Measurements from ENCODE around the gene SERPINF2.
"Not testable (repeated sequence)": the region's sequence is repeated elsewhere in the genome, so short reads cannot be mapped to it uniquely, and the experiment has no call there.

Gene SERPINF2

GRCh38 chr17:1767358-1767757, 24.7 kb downstream of the SERPINF2 start:
- H3K36me3 ChIP-seq (ENCODE audit: control insufficient read depth in 1 of 2, insufficient read depth in 2 of 2, low read length in 2 of 2): no peaks in the 10 kb centered on the region
- H3K27me3 ChIP-seq (ENCODE audit: low read depth, low read length): no peaks in the 10 kb centered on the region
- no peaks in the 10 kb centered on the region for H3K9me3 ChIP-seq (ENCODE audit: control insufficient read depth in 1 of 2, low read length in 2 of 2)
- peaks cover 3 to 8% of the 10 kb centered on the region in 2 donors for H3K4me1 ChIP-seq (ENCODE audit: control insufficient read depth in 1 of 2, insufficient read depth in 2 of 2, low read length in 2 of 2)
- no peak overlapping the region for H3K27ac ChIP-seq (ENCODE audit: low read length)
- H3K4me3 ChIP-seq (ENCODE audit: low read depth in 1 of 2, low read length in 2 of 2): no peak overlapping the region

- Histone ChIP-seq H3K4me1 (ENCODE audit: control insufficient read depth in 1 of 2, insufficient read depth in 2 of 2, low read length in 2 of 2) (no peaks in the 10 kb centered on the region), H3K36me3 (ENCODE audit: control insufficient read depth in 1 of 2, insufficient read depth in 2 of 2, low read length in 2 of 2) (no peaks in the 10 kb centered on the region), H3K4me3 (ENCODE audit: low read depth in 1 of 2, low read length in 2 of 2) (no peak overlapping the region), H3K27me3 (ENCODE audit: low read depth, low read length) (no peaks in the 10 kb centered on the region), H3K27ac (ENCODE audit: low read length) (no peak overlapping the region), H3K9me3 (ENCODE audit: control insufficient read depth in 1 of 2, low read length in 2 of 2) (no peaks in the 10 kb centered on the region)
Observed at GRCh38 chr17:1769822-1770477, 27.3 kb downstream of the SERPINF2 start.

GRCh38 chr17:1773000-1773695, 30.5 kb downstream of the SERPINF2 start:
- H3K27me3 ChIP-seq (ENCODE audit: low read depth, low read length); H3K4me1 ChIP-seq (ENCODE audit: control insufficient read depth in 1 of 2, insufficient read depth in 2 of 2, low read length in 2 of 2); H3K27ac ChIP-seq (ENCODE audit: low read length); H3K4me3 ChIP-seq (ENCODE audit: low read depth in 1 of 2, low read length in 2 of 2); H3K9me3 ChIP-seq (ENCODE audit: control insufficient read depth in 1 of 2, low read length in 2 of 2): not testable (repeated sequence)
- H3K36me3 ChIP-seq (ENCODE audit: control insufficient read depth in 1 of 2, insufficient read depth in 2 of 2, low read length in 2 of 2): peaks cover 0 to 20% of the 10 kb centered on the region in 2 donors

- H3K4me3 ChIP-seq (ENCODE audit: low read depth in 1 of 2, low read length in 2 of 2): no peak overlapping the region
- no peak overlapping the region for H3K27ac ChIP-seq (ENCODE audit: low read length)
- no peaks in the 10 kb centered on the region for H3K27me3 ChIP-seq (ENCODE audit: low read depth, low read length)
- no peaks in the 10 kb centered on the region for H3K4me1 ChIP-seq (ENCODE audit: control insufficient read depth in 1 of 2, insufficient read depth in 2 of 2, low read length in 2 of 2)
- H3K9me3 ChIP-seq (ENCODE audit: control insufficient read depth in 1 of 2, low read length in 2 of 2): no peaks in the 10 kb centered on the region
- H3K36me3 ChIP-seq (ENCODE audit: control insufficient read depth in 1 of 2, insufficient read depth in 2 of 2, low read length in 2 of 2): peaks cover 0 to 25% of the 10 kb centered on the region in 2 donors
Observed at GRCh38 chr17:1773696-1774181, 31.1 kb downstream of the SERPINF2 start.

GRCh38 chr17:1774390-1775176, 31.9 kb downstream of the SERPINF2 start:
- Histone ChIP-seq H3K9me3 (ENCODE audit: control insufficient read depth in 1 of 2, low read length in 2 of 2) (no peaks in the 10 kb centered on the region), H3K27me3 (ENCODE audit: low read depth, low read length) (no peaks in the 10 kb centered on the region), H3K4me3 (ENCODE audit: low read depth in 1 of 2, low read length in 2 of 2) (no peak overlapping the region), H3K4me1 (ENCODE audit: control insufficient read depth in 1 of 2, insufficient read depth in 2 of 2, low read length in 2 of 2) (no peaks in the 10 kb centered on the region), H3K36me3 (ENCODE audit: control insufficient read depth in 1 of 2, insufficient read depth in 2 of 2, low read length in 2 of 2) (peaks cover 0 to 25% of the 10 kb centered on the region in 2 donors), H3K27ac (ENCODE audit: low read length) (no peak overlapping the region)

GRCh38 chr17:1776328-1776727, 33.7 kb downstream of the SERPINF2 start:
- Histone ChIP-seq H3K27ac (ENCODE audit: low read length) (no peak overlapping the region), H3K4me1 (ENCODE audit: control insufficient read depth in 1 of 2, insufficient read depth in 2 of 2, low read length in 2 of 2) (peaks cover 0 to 4% of the 10 kb centered on the region in 2 donors)

GRCh38 chr17:1776857-1777256, 34.2 kb downstream of the SERPINF2 start:
- H3K36me3 ChIP-seq (ENCODE audit: control insufficient read depth in 1 of 2, insufficient read depth in 2 of 2, low read length in 2 of 2): peaks cover 0 to 28% of the 10 kb centered on the region in 2 donors
- H3K27me3 ChIP-seq (ENCODE audit: low read depth, low read length): no peaks in the 10 kb centered on the region
- H3K27ac ChIP-seq (ENCODE audit: low read length): no peak overlapping the region
- peaks cover 0 to 4% of the 10 kb centered on the region in 2 donors for H3K4me1 ChIP-seq (ENCODE audit: control insufficient read depth in 1 of 2, insufficient read depth in 2 of 2, low read length in 2 of 2)
- H3K9me3 ChIP-seq (ENCODE audit: control insufficient read depth in 1 of 2, low read length in 2 of 2): no peaks in the 10 kb centered on the region
- no peak overlapping the region for H3K4me3 ChIP-seq (ENCODE audit: low read depth in 1 of 2, low read length in 2 of 2)

More at GRCh38 chr17:1776328-1776727, 33.7 kb downstream of the SERPINF2 start:
- H3K9me3 ChIP-seq (ENCODE audit: control insufficient read depth in 1 of 2, low read length in 2 of 2): no peaks in the 10 kb centered on the region
- H3K27me3 ChIP-seq (ENCODE audit: low read depth, low read length): no peaks in the 10 kb centered on the region
- peaks cover 0 to 28% of the 10 kb centered on the region in 2 donors for H3K36me3 ChIP-seq (ENCODE audit: control insufficient read depth in 1 of 2, insufficient read depth in 2 of 2, low read length in 2 of 2)
- H3K4me3 ChIP-seq (ENCODE audit: low read depth in 1 of 2, low read length in 2 of 2): no peak overlapping the region

- Histone ChIP-seq H3K36me3 (ENCODE audit: control insufficient read depth in 1 of 2, insufficient read depth in 2 of 2, low read length in 2 of 2) (peaks cover 4 to 28% of the 10 kb centered on the region in 2 donors), H3K4me1 (ENCODE audit: control insufficient read depth in 1 of 2, insufficient read depth in 2 of 2, low read length in 2 of 2) (peaks cover 9 to 15% of the 10 kb centered on the region in 2 donors), H3K27me3 (ENCODE audit: low read depth, low read length) (no peaks in the 10 kb centered on the region), H3K4me3 (ENCODE audit: low read depth in 1 of 2, low read length in 2 of 2) (no peak overlapping the region), H3K27ac (ENCODE audit: low read length) (peak overlapping the region; percentile 86), H3K9me3 (ENCODE audit: control insufficient read depth in 1 of 2, low read length in 2 of 2) (no peaks in the 10 kb centered on the region)
Observed at GRCh38 chr17:1779571-1780131, 37.0 kb downstream of the SERPINF2 start.

GRCh38 chr17:1782171-1782567, 39.5 kb downstream of the SERPINF2 start:
- no peaks in the 10 kb centered on the region for H3K9me3 ChIP-seq (ENCODE audit: control insufficient read depth in 1 of 2, low read length in 2 of 2)
- no peak overlapping the region for H3K4me3 ChIP-seq (ENCODE audit: low read depth in 1 of 2, low read length in 2 of 2)
- peaks cover 4 to 23% of the 10 kb centered on the region in 2 donors for H3K36me3 ChIP-seq (ENCODE audit: control insufficient read depth in 1 of 2, insufficient read depth in 2 of 2, low read length in 2 of 2)
- peak overlapping the region; percentile 95 for H3K27ac ChIP-seq (ENCODE audit: low read length)
- H3K27me3 ChIP-seq (ENCODE audit: low read depth, low read length): no peaks in the 10 kb centered on the region
- peaks cover 16 to 23% of the 10 kb centered on the region in 2 donors for H3K4me1 ChIP-seq (ENCODE audit: control insufficient read depth in 1 of 2, insufficient read depth in 2 of 2, low read length in 2 of 2)

- Histone ChIP-seq H3K9me3 (ENCODE audit: control insufficient read depth in 1 of 2, low read length in 2 of 2) (no peaks in the 10 kb centered on the region), H3K4me3 (ENCODE audit: low read depth in 1 of 2, low read length in 2 of 2) (peak overlapping the region; percentile 37 to 43), H3K4me1 (ENCODE audit: control insufficient read depth in 1 of 2, insufficient read depth in 2 of 2, low read length in 2 of 2) (peaks cover 20 to 26% of the 10 kb centered on the region in 2 donors), H3K36me3 (ENCODE audit: control insufficient read depth in 1 of 2, insufficient read depth in 2 of 2, low read length in 2 of 2) (peaks cover 4 to 16% of the 10 kb centered on the region in 2 donors), H3K27ac (ENCODE audit: low read length) (peak overlapping the region; percentile 95), H3K27me3 (ENCODE audit: low read depth, low read length) (no peaks in the 10 kb centered on the region)
Observed at GRCh38 chr17:1783271-1783670, 40.6 kb downstream of the SERPINF2 start.

All from muscle layer of duodenum (tissue), 2 donors.